ENCODE measurements around the gene FOXA3. TPM values are rescaled to one million over a fixed set of nuclear protein-coding genes. Genes with fewer than 3 reads are reported as not detected.
"Not testable (repeated sequence)": the region's sequence is repeated elsewhere in the genome, so short reads cannot be mapped to it uniquely, and the experiment has no call there.

The FOXA3 gene
- total RNA-seq, 6 experiments from 2014 or later, result not detected

GRCh38 chr19:45866400-45867176 lies 2.5 kb downstream of the FOXA3 start:
- Mint-ChIP-seq H3K27ac (no peak overlapping the region), H3K36me3 (ENCODE audit: low read depth) (peaks cover 9% of the 10 kb centered on the region), H3K27me3 (ENCODE audit: insufficient read depth) (peaks cover 43% of the 10 kb centered on the region), H3K4me3 (no peak overlapping the region), H3K9me3 (no peaks in the 10 kb centered on the region), H3K4me1 (ENCODE audit: low read depth) (peaks cover 9% of the 10 kb centered on the region; the same call in 1 of the 2 replicates)
- no peak for DNase-seq
- TF ChIP-seq CTCF (IDR thresholded peaks at IDR 0.05), result no peak

GRCh38 chr19:45867241-45867640 lies 3.1 kb downstream of the FOXA3 start:
- not testable (repeated sequence) for DNase-seq; H3K9me3 Mint-ChIP-seq; H3K4me1 Mint-ChIP-seq (ENCODE audit: low read depth); H3K27ac Mint-ChIP-seq; H3K36me3 Mint-ChIP-seq (ENCODE audit: low read depth); H3K4me3 Mint-ChIP-seq
- H3K27me3 Mint-ChIP-seq (ENCODE audit: insufficient read depth), result peaks cover 45% of the 10 kb centered on the region

- TF ChIP-seq CTCF (IDR thresholded peaks at IDR 0.05), result no peak
- Mint-ChIP-seq H3K27me3 (ENCODE audit: insufficient read depth) (peaks cover 29% of the 10 kb centered on the region), H3K27ac (no peak overlapping the region), H3K9me3 (no peaks in the 10 kb centered on the region), H3K4me1 (ENCODE audit: low read depth) (no peaks in the 10 kb centered on the region), H3K4me3 (no peak overlapping the region), H3K36me3 (ENCODE audit: low read depth) (no peaks in the 10 kb centered on the region)
- DNase-seq, result no peak
These were observed 6.7 kb downstream of the FOXA3 start for GRCh38 chr19:45870798-45871197.

GRCh38 chr19:45872095-45872919 lies 8.2 kb downstream of the FOXA3 start:
- H3K27ac Mint-ChIP-seq, result no peak overlapping the region
- H3K4me3 Mint-ChIP-seq, result no peak overlapping the region
- H3K9me3 Mint-ChIP-seq, result no peaks in the 10 kb centered on the region
- no peaks in the 10 kb centered on the region for H3K4me1 Mint-ChIP-seq (ENCODE audit: low read depth)
- DNase-seq, result no peak
- H3K27me3 Mint-ChIP-seq (ENCODE audit: insufficient read depth), result peaks cover 26% of the 10 kb centered on the region
- no peak for TF ChIP-seq CTCF (IDR thresholded peaks at IDR 0.05)
- no peaks in the 10 kb centered on the region for H3K36me3 Mint-ChIP-seq (ENCODE audit: low read depth)

- H3K9me3 Mint-ChIP-seq, result no peaks in the 10 kb centered on the region
- H3K4me3 Mint-ChIP-seq, result no peak overlapping the region
- H3K4me1 Mint-ChIP-seq (ENCODE audit: low read depth), result no peaks in the 10 kb centered on the region
- H3K27me3 Mint-ChIP-seq (ENCODE audit: insufficient read depth), result peaks cover 27% of the 10 kb centered on the region
- DNase-seq, result no peak
- no peaks in the 10 kb centered on the region for H3K36me3 Mint-ChIP-seq (ENCODE audit: low read depth)
- H3K27ac Mint-ChIP-seq, result no peak overlapping the region
- no peak for TF ChIP-seq CTCF (IDR thresholded peaks at IDR 0.05)
These were observed 9.2 kb downstream of the FOXA3 start for GRCh38 chr19:45873219-45873772.

GRCh38 chr19:45874620-45874966 lies 10.5 kb downstream of the FOXA3 start:
- no peaks in the 10 kb centered on the region for H3K36me3 Mint-ChIP-seq (ENCODE audit: low read depth)
- H3K27me3 Mint-ChIP-seq (ENCODE audit: insufficient read depth), result peaks cover 27% of the 10 kb centered on the region
- no peaks in the 10 kb centered on the region for H3K4me1 Mint-ChIP-seq (ENCODE audit: low read depth)
- DNase-seq, result no peak
- no peak overlapping the region for H3K27ac Mint-ChIP-seq
- H3K9me3 Mint-ChIP-seq, result no peaks in the 10 kb centered on the region
- TF ChIP-seq CTCF (IDR thresholded peaks at IDR 0.05), result no peak
- H3K4me3 Mint-ChIP-seq, result no peak overlapping the region
